ENCODE results near the gene HNRNPF.
"Not testable (repeated sequence)": the region's sequence is repeated elsewhere in the genome, so short reads cannot be mapped to it uniquely, and the experiment has no call there.

HNRNPF gene

GRCh38 chr10:43399320-43400310 is 9.4 kb downstream of the HNRNPF start:
- DNase-seq (ENCODE audit: extremely low read depth in 1 of 2, low read depth in 1 of 2): no peak

GRCh38 chr10:43398939-43399319 is 10.1 kb downstream of the HNRNPF start:
- no peak for DNase-seq (ENCODE audit: extremely low read depth in 1 of 2, low read depth in 1 of 2)

- peak in 1 of 2 donors; percentile 52 for DNase-seq (ENCODE audit: extremely low read depth in 1 of 2, low read depth in 1 of 2)
Measured at GRCh38 chr10:43396928-43397624, 11.9 kb downstream of the HNRNPF start.

GRCh38 chr10:43396061-43396927 is 12.7 kb downstream of the HNRNPF start:
- DNase-seq (ENCODE audit: extremely low read depth in 1 of 2, low read depth in 1 of 2): peak in 1 of 2 donors; percentile 50

- no peak for DNase-seq (ENCODE audit: extremely low read depth in 1 of 2, low read depth in 1 of 2)
Measured at GRCh38 chr10:43395571-43396060, 13.4 kb downstream of the HNRNPF start.

GRCh38 chr10:43394868-43395267 is 14.1 kb downstream of the HNRNPF start:
- no peak for DNase-seq (ENCODE audit: extremely low read depth in 1 of 2, low read depth in 1 of 2)

- DNase-seq (ENCODE audit: extremely low read depth in 1 of 2, low read depth in 1 of 2): no peak
Measured at GRCh38 chr10:43393606-43394360, 15.2 kb downstream of the HNRNPF start.

GRCh38 chr10:43393186-43393585 is 15.8 kb downstream of the HNRNPF start:
- not testable (repeated sequence) for DNase-seq (ENCODE audit: extremely low read depth in 1 of 2, low read depth in 1 of 2)

GRCh38 chr10:43392748-43393147 is 16.2 kb downstream of the HNRNPF start:
- no peak for DNase-seq (ENCODE audit: extremely low read depth in 1 of 2, low read depth in 1 of 2)

- no peak for DNase-seq (ENCODE audit: extremely low read depth in 1 of 2, low read depth in 1 of 2)
Measured at GRCh38 chr10:43391496-43391895, 17.5 kb downstream of the HNRNPF start.

- DNase-seq (ENCODE audit: extremely low read depth in 1 of 2, low read depth in 1 of 2): no peak
Measured at GRCh38 chr10:43390759-43391158, 18.2 kb downstream of the HNRNPF start.

- no peak for DNase-seq (ENCODE audit: extremely low read depth in 1 of 2, low read depth in 1 of 2)
Measured at GRCh38 chr10:43390333-43390732, 18.7 kb downstream of the HNRNPF start.

- no peak for DNase-seq (ENCODE audit: extremely low read depth in 1 of 2, low read depth in 1 of 2)
Measured at GRCh38 chr10:43389867-43390266, 19.1 kb downstream of the HNRNPF start.

GRCh38 chr10:43387678-43388032 is 21.3 kb downstream of the HNRNPF start:
- no peak for DNase-seq (ENCODE audit: extremely low read depth in 1 of 2, low read depth in 1 of 2)

GRCh38 chr10:43386981-43387677 is 21.9 kb downstream of the HNRNPF start:
- DNase-seq (ENCODE audit: extremely low read depth in 1 of 2, low read depth in 1 of 2): no peak

- DNase-seq (ENCODE audit: extremely low read depth in 1 of 2, low read depth in 1 of 2): no peak
Measured at GRCh38 chr10:43386549-43386948, 22.4 kb downstream of the HNRNPF start.

GRCh38 chr10:43385412-43386004 is 23.5 kb downstream of the HNRNPF start:
- DNase-seq (ENCODE audit: extremely low read depth in 1 of 2, low read depth in 1 of 2): no peak

- no peak for DNase-seq (ENCODE audit: extremely low read depth in 1 of 2, low read depth in 1 of 2)
Measured at GRCh38 chr10:43384252-43385221, 24.4 kb downstream of the HNRNPF start.

Measured in activated CD8-positive, alpha-beta memory T cell treated with anti-CD3 and anti-CD28 coated beads for 1 hour (primary cell).